Calu3 (cell line): ENCODE data around the gene P2RY2. TPM values are rescaled to one million over a fixed set of nuclear protein-coding genes. Genes with fewer than 3 reads are reported as not detected.

ENCODE experiments used
- BruUV-seq: library from RNA; stranded (reverse); fragments of 400-500 nt; replicated peaks from 2 replicates; lab custom pipeline; 2021; lab: Mats Ljungman, UMichigan
- CTCF ChIA-PET: fragments of 300-600 bp; sonication (Branson Sonifier 250); formaldehyde crosslinking; loops from one replicate; lab custom pipeline; 2022; ENCODE audit warnings: antibody characterized with exemption; lab: Charles Lee
- DNase-seq: peaks from one replicate; pipeline ENCODE4 v3.0.0; 2022
- H3K27ac Mint-ChIP-seq: one replicate; pipeline ENCODE4 v1.8.0; 2022; ENCODE audit warnings: mixed read lengths; ENCODE audit not compliant: unreplicated experiment
- H3K27me3 Mint-ChIP-seq: one replicate; pipeline ENCODE4 v1.8.0; 2022; ENCODE audit warnings: mixed read lengths; ENCODE audit not compliant: unreplicated experiment
- H3K36me3 Mint-ChIP-seq: one replicate; pipeline ENCODE4 v1.8.0; 2022; ENCODE audit warnings: mild to moderate bottlenecking, moderate library complexity, mixed read lengths; ENCODE audit not compliant: insufficient read depth, unreplicated experiment
- H3K4me1 Mint-ChIP-seq: one replicate; pipeline ENCODE4 v1.8.0; 2022; ENCODE audit warnings: mild to moderate bottlenecking, low read depth, mixed read lengths; ENCODE audit not compliant: unreplicated experiment
- H3K4me3 Mint-ChIP-seq: one replicate; pipeline ENCODE4 v1.8.0; 2022; ENCODE audit warnings: mild to moderate bottlenecking, low read depth, moderate library complexity, mixed read lengths; ENCODE audit not compliant: unreplicated experiment
- H3K9me3 Mint-ChIP-seq: one replicate; pipeline ENCODE4 v1.8.0; 2022; ENCODE audit warnings: low read depth, mixed read lengths; ENCODE audit not compliant: unreplicated experiment
- intact Hi-C: fragments of 100-400 bp; cut with micrococcal nuclease; formaldehyde crosslinking; loops from one replicate; pipeline ENCODE4 v1.10.0; 2022; ENCODE audit not compliant: unreplicated experiment
- total RNA-seq: library from RNA; stranded (reverse); gene quantifications from 2 replicates; pipeline ENCODE4 v1.2.3, GENCODE V29; 2022
- TF ChIP-seq, protein P1 (sequence below): fragments of 200-600 bp; IDR thresholded peaks from one replicate; pipeline ENCODE4 v1.8.0; 2022; ENCODE audit warnings: antibody characterized with exemption; ENCODE audit not compliant: unreplicated experiment

The P2RY2 gene
- total RNA-seq, 1 experiment from 2014 or later: 1.6 TPM

DNA sequence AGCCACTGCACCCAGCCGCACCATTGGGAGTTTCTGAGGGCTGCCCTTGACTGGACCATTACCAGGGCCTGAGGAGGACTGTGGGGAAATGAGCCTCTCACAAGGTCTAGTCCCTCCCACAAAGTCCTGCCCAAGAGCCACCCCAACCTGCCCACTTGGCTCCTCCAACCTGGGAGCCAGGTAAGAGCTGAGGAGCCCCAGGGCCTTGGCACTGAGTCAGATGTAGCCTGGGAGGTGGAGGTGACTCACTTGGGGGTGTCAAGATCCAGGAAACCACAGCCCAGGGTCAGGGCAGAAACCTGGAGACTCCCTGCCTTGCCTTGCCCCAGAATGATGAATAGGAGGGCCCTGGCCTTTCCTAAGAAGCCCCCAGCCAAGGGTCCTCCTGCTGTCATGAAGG is 25.8 kb upstream of the P2RY2 start:
- H3K27ac Mint-ChIP-seq: no peak overlapping the region
- peak; percentile 72 for DNase-seq
- intact Hi-C loops: no loop called here
- BruUV-seq: no TSS peak
- peaks cover 56% of the 10 kb centered on the region for H3K4me1 Mint-ChIP-seq
- H3K9me3 Mint-ChIP-seq: no peaks in the 10 kb centered on the region
- TF ChIP-seq, protein P1, sequence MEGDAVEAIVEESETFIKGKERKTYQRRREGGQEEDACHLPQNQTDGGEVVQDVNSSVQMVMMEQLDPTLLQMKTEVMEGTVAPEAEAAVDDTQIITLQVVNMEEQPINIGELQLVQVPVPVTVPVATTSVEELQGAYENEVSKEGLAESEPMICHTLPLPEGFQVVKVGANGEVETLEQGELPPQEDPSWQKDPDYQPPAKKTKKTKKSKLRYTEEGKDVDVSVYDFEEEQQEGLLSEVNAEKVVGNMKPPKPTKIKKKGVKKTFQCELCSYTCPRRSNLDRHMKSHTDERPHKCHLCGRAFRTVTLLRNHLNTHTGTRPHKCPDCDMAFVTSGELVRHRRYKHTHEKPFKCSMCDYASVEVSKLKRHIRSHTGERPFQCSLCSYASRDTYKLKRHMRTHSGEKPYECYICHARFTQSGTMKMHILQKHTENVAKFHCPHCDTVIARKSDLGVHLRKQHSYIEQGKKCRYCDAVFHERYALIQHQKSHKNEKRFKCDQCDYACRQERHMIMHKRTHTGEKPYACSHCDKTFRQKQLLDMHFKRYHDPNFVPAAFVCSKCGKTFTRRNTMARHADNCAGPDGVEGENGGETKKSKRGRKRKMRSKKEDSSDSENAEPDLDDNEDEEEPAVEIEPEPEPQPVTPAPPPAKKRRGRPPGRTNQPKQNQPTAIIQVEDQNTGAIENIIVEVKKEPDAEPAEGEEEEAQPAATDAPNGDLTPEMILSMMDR: no peak
- CTCF ChIA-PET: interaction anchor here (1.7 kb wide), 1 partner anchor 44 kb away, joined by 8 read pairs; no protein-coding TSS in a partner anchor
- H3K27me3 Mint-ChIP-seq: no peaks in the 10 kb centered on the region
- no peaks in the 10 kb centered on the region for H3K36me3 Mint-ChIP-seq
- no peak overlapping the region for H3K4me3 Mint-ChIP-seq

DNA sequence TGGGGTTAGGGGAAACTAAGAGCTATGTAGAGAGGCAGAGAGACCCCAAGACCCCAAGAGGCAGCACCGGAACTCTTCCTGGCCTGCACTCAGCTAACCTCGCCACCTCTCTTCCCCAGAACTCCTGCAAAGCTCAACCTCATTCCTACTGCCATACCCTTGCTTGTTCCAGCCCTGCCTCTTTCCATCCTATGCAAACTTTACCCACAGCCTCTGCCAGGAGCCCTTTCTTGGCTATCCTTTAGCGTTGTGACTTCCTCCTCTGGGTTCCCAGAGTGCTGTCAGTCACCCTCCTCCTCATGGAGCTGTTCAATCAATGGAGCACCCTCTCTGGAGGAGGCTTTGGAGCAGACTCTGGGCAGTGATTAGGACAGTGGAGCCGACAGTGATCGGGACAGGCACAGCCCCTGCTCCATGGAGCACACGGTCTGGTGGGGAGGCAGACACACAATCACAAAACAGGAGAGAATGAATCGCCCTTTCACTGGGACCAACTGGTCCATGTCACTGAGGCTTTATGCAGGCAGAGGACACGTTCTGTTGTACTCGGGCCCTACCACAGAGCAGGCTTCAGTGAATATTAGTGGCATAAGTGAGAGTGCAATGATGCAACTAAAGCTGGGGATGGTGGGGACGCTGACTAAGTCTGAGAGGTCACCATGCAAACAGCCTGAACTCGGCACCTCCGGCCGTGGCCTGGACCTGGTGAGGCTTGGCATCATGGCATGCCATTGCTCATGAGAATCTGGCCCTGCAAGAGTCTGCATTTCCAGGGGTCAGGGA is 24.6 kb upstream of the P2RY2 start:
- peak overlapping the region; percentile 46 for H3K27ac Mint-ChIP-seq
- peaks cover under 1% of the 10 kb centered on the region for H3K36me3 Mint-ChIP-seq
- no TSS peak for BruUV-seq
- CTCF ChIA-PET: interaction anchor here (0.6 to 1.7 kb wide), 4 partner anchors 31 to 562 kb away, joined by 3 to 8 read pairs (median 4); no protein-coding TSS in a partner anchor
- H3K4me3 Mint-ChIP-seq: no peak overlapping the region
- TF ChIP-seq, protein P1: no peak
- H3K9me3 Mint-ChIP-seq: no peaks in the 10 kb centered on the region
- intact Hi-C loops: no loop called here
- no peak for DNase-seq
- no peaks in the 10 kb centered on the region for H3K27me3 Mint-ChIP-seq
- H3K4me1 Mint-ChIP-seq: peaks cover 62% of the 10 kb centered on the region

DNA sequence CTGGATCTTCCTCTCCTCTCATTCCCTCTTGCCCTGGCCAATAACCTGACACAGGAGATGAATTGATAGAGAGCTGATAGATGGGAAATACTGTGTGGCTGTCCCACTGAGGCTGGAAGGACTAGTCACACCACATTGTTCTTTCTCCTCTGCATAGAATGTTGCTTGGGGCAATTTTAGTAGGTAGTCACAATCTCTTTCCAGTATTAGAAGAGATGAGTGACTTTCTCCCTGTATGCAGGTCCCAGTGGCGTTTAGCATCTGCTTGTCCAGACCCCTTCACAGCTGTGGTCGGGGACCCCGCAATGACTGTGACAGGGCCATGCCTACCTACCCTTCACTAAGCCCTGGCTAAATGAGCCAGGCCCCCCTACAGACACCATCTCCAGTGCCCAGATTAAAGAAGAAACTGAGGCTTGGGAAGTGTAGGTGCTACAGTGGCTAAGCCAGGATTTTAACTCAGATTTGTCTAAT is 24.0 kb upstream of the P2RY2 start:
- TF ChIP-seq, protein P1: no peak
- peaks cover 67% of the 10 kb centered on the region for H3K4me1 Mint-ChIP-seq
- no peak for DNase-seq
- intact Hi-C loops: no loop called here
- H3K9me3 Mint-ChIP-seq: no peaks in the 10 kb centered on the region
- H3K4me3 Mint-ChIP-seq: no peak overlapping the region
- CTCF ChIA-PET: interaction anchor here (0.6 to 1.7 kb wide), 5 partner anchors 9 to 563 kb away, joined by 3 to 8 read pairs (median 4); no protein-coding TSS in a partner anchor
- no TSS peak for BruUV-seq
- peaks cover 5% of the 10 kb centered on the region for H3K36me3 Mint-ChIP-seq
- no peaks in the 10 kb centered on the region for H3K27me3 Mint-ChIP-seq
- H3K27ac Mint-ChIP-seq: no peak overlapping the region

DNA sequence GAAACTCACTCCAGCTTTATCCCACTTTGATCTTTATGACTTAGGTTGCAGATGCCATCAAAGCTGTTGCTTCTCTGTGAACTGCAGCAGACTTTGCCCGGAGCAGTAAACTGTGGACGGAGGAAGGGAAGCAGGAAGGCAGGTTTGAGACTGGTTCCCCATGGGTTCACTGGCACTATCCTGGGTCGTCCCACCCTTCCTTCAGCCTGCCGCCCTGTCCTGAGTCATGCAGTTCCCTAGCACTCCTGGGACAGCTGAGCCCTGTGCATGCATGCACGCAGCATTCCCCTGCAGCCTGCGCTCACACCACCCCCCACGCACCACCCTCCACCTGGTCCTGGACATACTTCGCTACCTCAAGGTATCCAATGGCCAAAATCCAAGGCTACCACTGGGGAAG is 23.5 kb upstream of the P2RY2 start:
- TF ChIP-seq, protein P1: no peak
- DNase-seq: peak; percentile 49
- H3K27ac Mint-ChIP-seq: no peak overlapping the region
- H3K4me1 Mint-ChIP-seq: peaks cover 68% of the 10 kb centered on the region
- no peaks in the 10 kb centered on the region for H3K27me3 Mint-ChIP-seq
- H3K36me3 Mint-ChIP-seq: peaks cover 5% of the 10 kb centered on the region
- no TSS peak for BruUV-seq
- CTCF ChIA-PET: interaction anchor here (1.2 to 1.3 kb wide), 2 partner anchors 9 to 13 kb away, joined by 3 to 5 read pairs; no protein-coding TSS in a partner anchor
- no peaks in the 10 kb centered on the region for H3K9me3 Mint-ChIP-seq
- intact Hi-C loops: no loop called here
- no peak overlapping the region for H3K4me3 Mint-ChIP-seq
